C4-2B (cell line): ENCODE data around the gene ZFP36L2.

Experiments
- ZFX ChIP-seq: fragments of 450-650 bp; IDR thresholded peaks from 2 replicates; pipeline ENCODE4 v1.6.1; 2017
- TF ChIP-seq, protein P1 (sequence below): fragments of 450-650 bp; conservative IDR thresholded peaks from 2 replicates; pipeline ENCODE4 v1.5.1; 2017; ENCODE audit warnings: mild to moderate bottlenecking

DNA sequence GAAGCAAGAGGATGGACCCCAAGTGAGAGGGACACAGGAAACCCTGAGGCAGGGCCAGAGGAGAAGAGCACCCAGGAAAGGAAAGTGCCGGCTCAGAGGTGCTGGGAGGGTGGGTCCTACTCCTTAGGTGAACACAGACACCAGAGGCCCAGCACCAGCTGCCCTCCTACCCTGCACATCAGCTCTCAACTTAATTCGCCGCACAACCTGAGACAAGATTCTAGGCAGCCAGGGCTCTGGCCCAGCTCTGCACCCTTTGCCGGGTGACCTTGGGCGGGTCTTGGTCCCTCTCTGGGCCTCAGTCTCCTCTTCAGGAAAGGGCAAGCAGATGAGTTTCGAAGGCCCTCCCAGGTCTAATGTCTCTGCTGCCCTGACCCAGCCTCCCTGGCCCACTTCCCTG is 28.1 kb downstream of the ZFP36L2 start:
- TF ChIP-seq, protein P1, sequence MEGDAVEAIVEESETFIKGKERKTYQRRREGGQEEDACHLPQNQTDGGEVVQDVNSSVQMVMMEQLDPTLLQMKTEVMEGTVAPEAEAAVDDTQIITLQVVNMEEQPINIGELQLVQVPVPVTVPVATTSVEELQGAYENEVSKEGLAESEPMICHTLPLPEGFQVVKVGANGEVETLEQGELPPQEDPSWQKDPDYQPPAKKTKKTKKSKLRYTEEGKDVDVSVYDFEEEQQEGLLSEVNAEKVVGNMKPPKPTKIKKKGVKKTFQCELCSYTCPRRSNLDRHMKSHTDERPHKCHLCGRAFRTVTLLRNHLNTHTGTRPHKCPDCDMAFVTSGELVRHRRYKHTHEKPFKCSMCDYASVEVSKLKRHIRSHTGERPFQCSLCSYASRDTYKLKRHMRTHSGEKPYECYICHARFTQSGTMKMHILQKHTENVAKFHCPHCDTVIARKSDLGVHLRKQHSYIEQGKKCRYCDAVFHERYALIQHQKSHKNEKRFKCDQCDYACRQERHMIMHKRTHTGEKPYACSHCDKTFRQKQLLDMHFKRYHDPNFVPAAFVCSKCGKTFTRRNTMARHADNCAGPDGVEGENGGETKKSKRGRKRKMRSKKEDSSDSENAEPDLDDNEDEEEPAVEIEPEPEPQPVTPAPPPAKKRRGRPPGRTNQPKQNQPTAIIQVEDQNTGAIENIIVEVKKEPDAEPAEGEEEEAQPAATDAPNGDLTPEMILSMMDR = no peak
- TF ChIP-seq ZFX = no peak
